MM.1S (cell line): ENCODE measurements around the gene ADD3.

ENCODE experiments used
- EZH2 ChIP-seq: fragments of 300-600 bp; sonication (generic); optimal IDR thresholded peaks from 2 replicates; pipeline ENCODE3; 2017; ENCODE audit warnings: low read depth, mild to moderate bottlenecking, antibody characterized with exemption, low read length, mixed read lengths
- EZH2phosphoT487 ChIP-seq: fragments of 300-600 bp; sonication (generic); IDR thresholded peaks from 2 replicates; pipeline ENCODE4 v1.6.1; 2018; ENCODE audit warnings: antibody characterized with exemption, low read length

GRCh38 chr10:110029450-110029849, 21.7 kb downstream of the ADD3 start:
- no peak for TF ChIP-seq EZH2phosphoT487
- no peak for TF ChIP-seq EZH2
